HL-60 (cell line): ENCODE results near the gene CFAP299.
"Not testable (repeated sequence)": the region's sequence is repeated elsewhere in the genome, so short reads cannot be mapped to it uniquely, and the experiment has no call there.

Experiments
- CTCF ChIP-seq: IDR thresholded peaks from one replicate; pipeline ENCODE4 v1.5.1; 2011; ENCODE audit warnings: low read length, control low read depth, inconsistent platforms; ENCODE audit not compliant: insufficient read depth
- GABPA ChIP-seq: IDR thresholded peaks from 2 replicates; pipeline ENCODE4 v1.6.1; 2012; ENCODE audit warnings: low read depth
- POLR2AphosphoS5 ChIP-seq: IDR thresholded peaks from 2 replicates; pipeline ENCODE4 v1.6.1; 2012; ENCODE audit warnings: low read depth
- REST ChIP-seq: IDR thresholded peaks from 2 replicates; pipeline ENCODE4 v1.6.1; 2012; ENCODE audit warnings: low read depth; ENCODE audit not compliant: insufficient replicate concordance

- TF ChIP-seq CTCF, POLR2AphosphoS5, GABPA, REST: not testable (repeated sequence)
These were observed 414.0 kb downstream of the CFAP299 start for GRCh38 chr4:80749558-80749957.
